ENCODE results near the gene RPS6KA5. TPM values are rescaled to one million over a fixed set of nuclear protein-coding genes. Genes with fewer than 3 reads are reported as not detected.

Gene RPS6KA5
- total RNA-seq, 2 donors from 2014 or later = 15.2 to 19.2 TPM

GRCh38 chr14:90891326-90891725, 169.1 kb downstream of the RPS6KA5 start:
- Histone ChIP-seq H3K9ac (ENCODE audit: low read depth in 2 of 2, low read length in 2 of 2) (no peak overlapping the region), H3K27me3 (no peaks in the 10 kb centered on the region), H3K36me3 (no peaks in the 10 kb centered on the region), H3K4me3 (no peak overlapping the region), H3K27ac (no peak overlapping the region), H3K9me3 (no peaks in the 10 kb centered on the region), H3K4me1 (no peaks in the 10 kb centered on the region)
- no peak for DNase-seq
- intact Hi-C loops (cut with DNase I) = no loop called here
- TF ChIP-seq CTCF (IDR thresholded peaks at IDR 0.05) = no peak

GRCh38 chr14:90890322-90891020, 170.0 kb downstream of the RPS6KA5 start:
- no peak for TF ChIP-seq CTCF (IDR thresholded peaks at IDR 0.05)
- H3K9ac ChIP-seq (ENCODE audit: low read depth in 2 of 2, low read length in 2 of 2) = no peak overlapping the region
- H3K9me3 ChIP-seq = no peaks in the 10 kb centered on the region
- intact Hi-C loops (cut with DNase I) = no loop called here
- no peak for DNase-seq
- no peak overlapping the region for H3K4me3 ChIP-seq
- no peaks in the 10 kb centered on the region for H3K4me1 ChIP-seq
- no peaks in the 10 kb centered on the region for H3K36me3 ChIP-seq
- H3K27me3 ChIP-seq = no peaks in the 10 kb centered on the region
- H3K27ac ChIP-seq = no peak overlapping the region

GRCh38 chr14:90886297-90886815, 174.1 kb downstream of the RPS6KA5 start:
- Histone ChIP-seq H3K27me3 (no peaks in the 10 kb centered on the region), H3K4me1 (no peaks in the 10 kb centered on the region), H3K9ac (ENCODE audit: low read depth in 2 of 2, low read length in 2 of 2) (no peak overlapping the region), H3K27ac (no peak overlapping the region), H3K4me3 (no peak overlapping the region), H3K9me3 (no peaks in the 10 kb centered on the region), H3K36me3 (no peaks in the 10 kb centered on the region)
- no peak for TF ChIP-seq CTCF (IDR thresholded peaks at IDR 0.05)
- intact Hi-C loops (cut with DNase I) = no loop called here
- DNase-seq = no peak

- H3K27ac ChIP-seq = no peak overlapping the region
Observed at GRCh38 chr14:90883782-90884181, 176.7 kb downstream of the RPS6KA5 start.

GRCh38 chr14:90883197-90883596, 177.2 kb downstream of the RPS6KA5 start:
- Histone ChIP-seq H3K27ac (no peak overlapping the region), H3K9me3 (no peaks in the 10 kb centered on the region), H3K9ac (ENCODE audit: low read depth in 2 of 2, low read length in 2 of 2) (no peak overlapping the region), H3K27me3 (no peaks in the 10 kb centered on the region), H3K4me3 (no peak overlapping the region), H3K36me3 (no peaks in the 10 kb centered on the region), H3K4me1 (no peaks in the 10 kb centered on the region)
- intact Hi-C loops (cut with DNase I) = no loop called here
- DNase-seq = no peak
- no peak for TF ChIP-seq CTCF (IDR thresholded peaks at IDR 0.05)

More at GRCh38 chr14:90883782-90884181, 176.7 kb downstream of the RPS6KA5 start:
- no peak for TF ChIP-seq CTCF (IDR thresholded peaks at IDR 0.05)
- H3K9me3 ChIP-seq = no peaks in the 10 kb centered on the region
- H3K9ac ChIP-seq (ENCODE audit: low read depth in 2 of 2, low read length in 2 of 2) = no peak overlapping the region
- H3K4me1 ChIP-seq = no peaks in the 10 kb centered on the region
- H3K27me3 ChIP-seq = no peaks in the 10 kb centered on the region
- H3K4me3 ChIP-seq = no peak overlapping the region
- no peaks in the 10 kb centered on the region for H3K36me3 ChIP-seq
- intact Hi-C loops (cut with DNase I) = no loop called here
- no peak for DNase-seq

Measured in colonic mucosa (tissue), 4 donors.